H9 (cell line): ENCODE results near the gene ALDH1A1. TPM values are rescaled to one million over a fixed set of nuclear protein-coding genes. Genes with fewer than 3 reads are reported as not detected.

Experiments used
- DNase-seq: peaks from one replicate; pipeline ENCODE4 v3.0.0-alpha.2; 2017
- H2AFZ ChIP-seq: one replicate; pipeline ENCODE4 v1.6.1; 2013; ENCODE audit warnings: mild to moderate bottlenecking, low read length, control low read depth, moderate library complexity
- H2AK5ac ChIP-seq: 2 replicates; pipeline ENCODE4 v1.6.1; 2013; ENCODE audit warnings: low read length, control low read depth, mixed read lengths; ENCODE audit not compliant: insufficient read length
- H2BK120ac ChIP-seq: one replicate; pipeline ENCODE4 v1.6.1; 2013; ENCODE audit warnings: low read depth, mild to moderate bottlenecking, low read length, control low read depth, inconsistent platforms; ENCODE audit not compliant: poor library complexity, severe bottlenecking
- H2BK12ac ChIP-seq: 2 replicates; pipeline ENCODE4 v1.6.1; 2013; ENCODE audit warnings: low read length, control low read depth, mixed read lengths, low read depth; ENCODE audit not compliant: insufficient read length
- H2BK15ac ChIP-seq: 2 replicates; pipeline ENCODE4 v1.6.1; 2013; ENCODE audit warnings: low read depth, low read length, control low read depth
- H2BK20ac ChIP-seq: one replicate; pipeline ENCODE4 v1.6.1; 2013; ENCODE audit warnings: low read depth, mild to moderate bottlenecking, low read length, control low read depth, inconsistent platforms; ENCODE audit not compliant: poor library complexity, severe bottlenecking
- H2BK5ac ChIP-seq: 2 replicates; pipeline ENCODE4 v1.6.1; 2013; ENCODE audit warnings: low read length, control low read depth, mixed read lengths; ENCODE audit not compliant: insufficient read length
- H3K14ac ChIP-seq: 2 replicates; pipeline ENCODE4 v1.6.1; 2013; ENCODE audit warnings: low read length, control low read depth; ENCODE audit not compliant: insufficient read depth
- H3K18ac ChIP-seq: 2 replicates; pipeline ENCODE4 v1.6.1; 2013; ENCODE audit warnings: low read depth, mild to moderate bottlenecking, mixed read lengths, low read length, control low read depth; ENCODE audit not compliant: insufficient read length
- H3K23ac ChIP-seq: 2 replicates; pipeline ENCODE4 v1.6.1; 2013; ENCODE audit warnings: low read length, control low read depth, mixed read lengths, low read depth; ENCODE audit not compliant: insufficient read length
- H3K23me2 ChIP-seq: 2 replicates; pipeline ENCODE4 v1.6.1; 2013; ENCODE audit warnings: low read depth, mild to moderate bottlenecking, mixed read lengths, low read length, control low read depth; ENCODE audit not compliant: insufficient read length, poor library complexity, severe bottlenecking
- H3K27ac ChIP-seq: 2 replicates; pipeline ENCODE4 v1.5.1; 2013; ENCODE audit warnings: low read length, control low read depth, mixed read lengths, low read depth; ENCODE audit not compliant: insufficient read length
- H3K27me3 ChIP-seq: 2 replicates; pipeline ENCODE4 v1.6.1; 2013; ENCODE audit warnings: low read length, control low read depth, inconsistent platforms; ENCODE audit not compliant: insufficient read depth
- H3K4ac ChIP-seq: 2 replicates; pipeline ENCODE4 v1.6.1; 2013; ENCODE audit warnings: low read depth, mild to moderate bottlenecking, control low read depth, inconsistent platforms, low read length, moderate library complexity
- H3K4me1 ChIP-seq: 2 replicates; pipeline ENCODE4 v1.6.1; 2013; ENCODE audit warnings: low read length, control low read depth, inconsistent platforms; ENCODE audit not compliant: insufficient read depth
- H3K4me2 ChIP-seq: 2 replicates; pipeline ENCODE4 v1.6.1; 2013; ENCODE audit warnings: low read length, control low read depth, mixed read lengths; ENCODE audit not compliant: insufficient read length, insufficient read depth
- H3K56ac ChIP-seq: 2 replicates; pipeline ENCODE4 v1.6.1; 2013; ENCODE audit warnings: low read depth, mild to moderate bottlenecking, mixed read lengths, low read length, control low read depth; ENCODE audit not compliant: insufficient read length
- H3K79me1 ChIP-seq: 2 replicates; pipeline ENCODE4 v1.6.1; 2013; ENCODE audit warnings: low read depth, mild to moderate bottlenecking, moderate library complexity, low read length, control low read depth, inconsistent platforms; ENCODE audit not compliant: insufficient read depth, poor library complexity, severe bottlenecking
- H3K79me2 ChIP-seq: 2 replicates; pipeline ENCODE4 v1.6.1; 2013; ENCODE audit warnings: low read length, control low read depth, inconsistent platforms; ENCODE audit not compliant: insufficient read depth
- H3K9ac ChIP-seq: 2 replicates; pipeline ENCODE4 v1.6.1; 2013; ENCODE audit warnings: low read length, control low read depth, mixed read lengths; ENCODE audit not compliant: insufficient read length; ENCODE audit errors: extremely low read depth
- H3K9me3 ChIP-seq: one replicate; pipeline ENCODE4 v1.6.1; 2013; ENCODE audit warnings: low read depth, low read length, inconsistent platforms; ENCODE audit not compliant: control insufficient read depth
- H3T11ph ChIP-seq: one replicate; pipeline ENCODE4 v1.6.1; 2013; ENCODE audit warnings: mild to moderate bottlenecking, low read length, control low read depth, inconsistent platforms
- H4K20me1 ChIP-seq: one replicate; pipeline ENCODE4 v1.6.1; 2013; ENCODE audit not compliant: control insufficient read depth, insufficient read length, insufficient read depth
- H4K5ac ChIP-seq: 2 replicates; pipeline ENCODE4 v1.6.1; 2013; ENCODE audit warnings: low read depth, mild to moderate bottlenecking, mixed read lengths, low read length, control low read depth; ENCODE audit not compliant: insufficient read length
- H4K8ac ChIP-seq: replicated peaks from 2 replicates; pipeline ENCODE4 v1.6.1; 2013; ENCODE audit warnings: low read length, control low read depth, mixed read lengths, low read depth; ENCODE audit not compliant: insufficient read length
- H4K91ac ChIP-seq: 2 replicates; pipeline ENCODE4 v1.6.1; 2013; ENCODE audit warnings: low read depth, mild to moderate bottlenecking, moderate library complexity, mixed read lengths, low read length, control low read depth; ENCODE audit not compliant: insufficient read length
- H3K27ac Mint-ChIP-seq, 3 experiments: 2 replicates in 2 of 3; 3 replicates in 1 of 3; pipeline ENCODE4 v1.8.0; 2020 to 2021; ENCODE audit warnings: mixed read lengths in 3 of 3, mild to moderate bottlenecking in 1 of 3, moderate library complexity in 1 of 3
- H3K27me3 Mint-ChIP-seq: 2 replicates; pipeline ENCODE4 v1.8.0; 2021; ENCODE audit warnings: low read depth, mild to moderate bottlenecking, moderate library complexity, mixed read lengths
- H3K36me3 Mint-ChIP-seq, 3 experiments: 2 replicates in 2 of 3; 3 replicates in 1 of 3; pipeline ENCODE4 v1.8.0; 2020 to 2021; ENCODE audit warnings: low read depth in 3 of 3, mixed read lengths in 3 of 3; ENCODE audit not compliant: insufficient read depth in 1 of 3
- H3K4me1 Mint-ChIP-seq, 2 experiments: 2 replicates each; pipeline ENCODE4 v1.8.0; 2020; ENCODE audit warnings: mixed read lengths in 2 of 2
- H3K4me3 Mint-ChIP-seq, 2 experiments: 2 replicates in 1 of 2; 3 replicates in 1 of 2; pipeline ENCODE4 v1.8.0; 2020 to 2021; ENCODE audit warnings: mild to moderate bottlenecking in 2 of 2, mixed read lengths in 2 of 2, moderate library complexity in 1 of 2
- H3K9me3 Mint-ChIP-seq, 2 experiments: 2 replicates in 1 of 2; 3 replicates in 1 of 2; pipeline ENCODE4 v1.8.0; 2020; ENCODE audit warnings: mild to moderate bottlenecking in 2 of 2, mixed read lengths in 2 of 2, moderate library complexity in 1 of 2
- CTCF ChIP-seq: fragments of 200-600 bp; sonication (generic); conservative IDR thresholded peaks from 3 replicates; pipeline ENCODE4 v1.8.0; 2021; ENCODE audit warnings: antibody characterized with exemption, mild to moderate bottlenecking
- WGBS: extraction: QIAGEN DNeasy Blood & Tissue Kit; methylation state at CpG from one replicate; pipeline ENCODE4 v1.1.7; 2013; ENCODE audit warnings: missing lambda C conversion rate, low lambda C conversion rate, mixed read lengths; ENCODE audit not compliant: insufficient read length; ENCODE audit errors: extremely low coverage; 5-methylcytosine and 5-hydroxymethylcytosine counted together
- total RNA-seq: library from RNA; stranded (reverse); gene quantifications from 2 replicates; pipeline ENCODE4 v1.2.1, GENCODE V29; 2021

ALDH1A1 gene
- total RNA-seq, 1 experiment from 2014 or later = 1.1 TPM

GRCh38 chr9:72998363-72998762 is 45.5 kb upstream of the ALDH1A1 start:
- DNase-seq = no peak
- Mint-ChIP-seq H3K36me3 (no peaks in the 10 kb centered on the region), H3K27ac (no peak overlapping the region), H3K4me3 (no peak overlapping the region), H3K27me3 (no peaks in the 10 kb centered on the region), H3K9me3 (no peaks in the 10 kb centered on the region), H3K4me1 (peaks cover 0 to 2% of the 10 kb centered on the region in 2 experiments; a peak in 1 of 4 replicates)
- H4K91ac ChIP-seq = no peak overlapping the region
- no peak overlapping the region for H2BK12ac ChIP-seq
- no peak overlapping the region for H2BK20ac ChIP-seq
- no peak overlapping the region for H4K5ac ChIP-seq
- no peak overlapping the region for H2AFZ ChIP-seq
- no peaks in the 10 kb centered on the region for H3K79me1 ChIP-seq
- no peak overlapping the region for H3K9ac ChIP-seq
- no peak overlapping the region for H2AK5ac ChIP-seq
- H3K9me3 ChIP-seq = no peaks in the 10 kb centered on the region
- no peak overlapping the region for H2BK120ac ChIP-seq
- WGBS = no CpG with 5 or more reads among the region's 4 CpGs
- H3K4me1 ChIP-seq = no peaks in the 10 kb centered on the region
- no peaks in the 10 kb centered on the region for H3K27me3 ChIP-seq
- H3T11ph ChIP-seq = no peak overlapping the region
- no peak overlapping the region for H4K8ac ChIP-seq
- no peak overlapping the region for H3K4me2 ChIP-seq
- no peak overlapping the region for H3K23ac ChIP-seq
- H3K4ac ChIP-seq = no peak overlapping the region
- H4K20me1 ChIP-seq = no peaks in the 10 kb centered on the region
- no peak overlapping the region for H2BK5ac ChIP-seq
- no peak overlapping the region for H3K27ac ChIP-seq
- no peaks in the 10 kb centered on the region for H3K23me2 ChIP-seq
- no peak overlapping the region for H3K14ac ChIP-seq
- H2BK15ac ChIP-seq = no peak overlapping the region
- H3K18ac ChIP-seq = no peak overlapping the region
- no peaks in the 10 kb centered on the region for H3K79me2 ChIP-seq
- no peak overlapping the region for H3K56ac ChIP-seq
- TF ChIP-seq CTCF = no peak
